GM06990 (cell line): ENCODE data around the gene TLX2.
"Not testable (repeated sequence)": the region's sequence is repeated elsewhere in the genome, so short reads cannot be mapped to it uniquely, and the experiment has no call there.

Experiments
- DNase-seq: peaks from one replicate; pipeline ENCODE4 v3.0.0-alpha.2; 2011; ENCODE audit not compliant: insufficient read length; ENCODE audit errors: extremely low read depth
- H3K27me3 ChIP-seq: replicated peaks from 2 replicates; pipeline ENCODE4 v1.6.0; 2011; ENCODE audit warnings: low read length; ENCODE audit not compliant: control insufficient read depth, insufficient read depth
- H3K36me3 ChIP-seq: 2 replicates; pipeline ENCODE4 v1.5.1; 2011; ENCODE audit warnings: low read length; ENCODE audit not compliant: control insufficient read depth, insufficient read depth
- H3K4me3 ChIP-seq: replicated peaks from 2 replicates; pipeline ENCODE4 v1.5.1; 2011; ENCODE audit warnings: low read depth, mild to moderate bottlenecking, control low read depth, low read length
- TF ChIP-seq, protein P1 (sequence below): IDR thresholded peaks from 2 replicates; pipeline ENCODE4 v1.5.1; 2011; ENCODE audit warnings: low read length, control low read depth, mild to moderate bottlenecking, inconsistent platforms; ENCODE audit not compliant: insufficient read depth, poor library complexity, severe bottlenecking

Gene TLX2

GRCh38 chr2:74559912-74560311 is 45.7 kb downstream of the TLX2 start:
- no peaks in the 10 kb centered on the region for H3K27me3 ChIP-seq
- no peak for DNase-seq
- H3K36me3 ChIP-seq = peaks cover 14% of the 10 kb centered on the region
- TF ChIP-seq, protein P1, sequence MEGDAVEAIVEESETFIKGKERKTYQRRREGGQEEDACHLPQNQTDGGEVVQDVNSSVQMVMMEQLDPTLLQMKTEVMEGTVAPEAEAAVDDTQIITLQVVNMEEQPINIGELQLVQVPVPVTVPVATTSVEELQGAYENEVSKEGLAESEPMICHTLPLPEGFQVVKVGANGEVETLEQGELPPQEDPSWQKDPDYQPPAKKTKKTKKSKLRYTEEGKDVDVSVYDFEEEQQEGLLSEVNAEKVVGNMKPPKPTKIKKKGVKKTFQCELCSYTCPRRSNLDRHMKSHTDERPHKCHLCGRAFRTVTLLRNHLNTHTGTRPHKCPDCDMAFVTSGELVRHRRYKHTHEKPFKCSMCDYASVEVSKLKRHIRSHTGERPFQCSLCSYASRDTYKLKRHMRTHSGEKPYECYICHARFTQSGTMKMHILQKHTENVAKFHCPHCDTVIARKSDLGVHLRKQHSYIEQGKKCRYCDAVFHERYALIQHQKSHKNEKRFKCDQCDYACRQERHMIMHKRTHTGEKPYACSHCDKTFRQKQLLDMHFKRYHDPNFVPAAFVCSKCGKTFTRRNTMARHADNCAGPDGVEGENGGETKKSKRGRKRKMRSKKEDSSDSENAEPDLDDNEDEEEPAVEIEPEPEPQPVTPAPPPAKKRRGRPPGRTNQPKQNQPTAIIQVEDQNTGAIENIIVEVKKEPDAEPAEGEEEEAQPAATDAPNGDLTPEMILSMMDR = no peak
- H3K4me3 ChIP-seq = no peak overlapping the region

- H3K36me3 ChIP-seq = peaks cover 14% of the 10 kb centered on the region
- no peaks in the 10 kb centered on the region for H3K27me3 ChIP-seq
- no peak for DNase-seq
- no peak overlapping the region for H3K4me3 ChIP-seq
- TF ChIP-seq, protein P1 = no peak
Measured at GRCh38 chr2:74560591-74560990, 46.3 kb downstream of the TLX2 start.

DNA sequence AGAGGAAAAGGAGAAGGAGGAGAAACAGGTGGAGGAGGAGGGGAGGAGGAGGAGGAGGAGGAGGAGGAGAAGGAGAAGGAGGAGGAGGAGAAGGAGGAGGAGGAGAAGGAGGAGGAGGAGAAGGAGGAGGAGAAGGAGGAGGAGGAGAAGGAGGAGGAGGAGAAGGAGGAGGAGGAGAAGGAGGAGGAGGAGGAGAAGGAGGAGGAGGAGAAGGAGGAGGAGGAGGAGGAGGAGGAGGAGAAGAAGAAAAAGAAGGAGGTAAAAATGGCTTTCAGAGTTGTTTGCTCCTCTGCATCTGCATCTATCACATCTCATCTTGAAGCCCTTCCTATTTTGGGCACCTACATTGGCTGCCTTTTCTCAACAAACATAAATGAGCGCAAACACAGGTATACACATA is 46.8 kb downstream of the TLX2 start:
- not testable (repeated sequence) for H3K4me3 ChIP-seq, DNase-seq, H3K27me3 ChIP-seq
- peaks cover 14% of the 10 kb centered on the region for H3K36me3 ChIP-seq

GRCh38 chr2:74562126-74562775 is 48.0 kb downstream of the TLX2 start:
- TF ChIP-seq, protein P1 = no peak
- Histone ChIP-seq H3K36me3 (peaks cover 4% of the 10 kb centered on the region), H3K27me3 (no peaks in the 10 kb centered on the region), H3K4me3 (no peak overlapping the region)
- no peak for DNase-seq

DNA sequence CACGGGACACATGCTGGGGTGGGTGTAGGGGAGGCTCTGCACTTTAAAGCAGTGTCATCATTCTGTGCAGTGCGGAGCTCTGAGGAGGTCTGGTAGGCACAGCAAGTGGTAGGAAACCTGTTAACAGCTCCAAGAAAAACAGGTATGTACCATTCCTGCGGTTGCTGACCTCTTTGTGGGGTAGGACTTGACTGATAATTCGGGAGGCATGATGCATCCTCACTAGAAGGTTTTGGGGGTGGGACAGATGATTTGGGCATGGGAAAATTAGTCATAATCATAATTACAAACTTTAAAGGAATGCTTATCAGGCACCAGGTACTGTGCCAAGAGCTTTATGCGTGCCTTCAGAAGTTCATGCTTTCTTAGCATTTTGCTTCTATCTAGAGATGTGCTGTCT is 50.0 kb downstream of the TLX2 start:
- DNase-seq = no peak
- TF ChIP-seq, protein P1 = no peak
- no peak overlapping the region for H3K4me3 ChIP-seq
- no peaks in the 10 kb centered on the region for H3K27me3 ChIP-seq
- H3K36me3 ChIP-seq = no peaks in the 10 kb centered on the region

DNA sequence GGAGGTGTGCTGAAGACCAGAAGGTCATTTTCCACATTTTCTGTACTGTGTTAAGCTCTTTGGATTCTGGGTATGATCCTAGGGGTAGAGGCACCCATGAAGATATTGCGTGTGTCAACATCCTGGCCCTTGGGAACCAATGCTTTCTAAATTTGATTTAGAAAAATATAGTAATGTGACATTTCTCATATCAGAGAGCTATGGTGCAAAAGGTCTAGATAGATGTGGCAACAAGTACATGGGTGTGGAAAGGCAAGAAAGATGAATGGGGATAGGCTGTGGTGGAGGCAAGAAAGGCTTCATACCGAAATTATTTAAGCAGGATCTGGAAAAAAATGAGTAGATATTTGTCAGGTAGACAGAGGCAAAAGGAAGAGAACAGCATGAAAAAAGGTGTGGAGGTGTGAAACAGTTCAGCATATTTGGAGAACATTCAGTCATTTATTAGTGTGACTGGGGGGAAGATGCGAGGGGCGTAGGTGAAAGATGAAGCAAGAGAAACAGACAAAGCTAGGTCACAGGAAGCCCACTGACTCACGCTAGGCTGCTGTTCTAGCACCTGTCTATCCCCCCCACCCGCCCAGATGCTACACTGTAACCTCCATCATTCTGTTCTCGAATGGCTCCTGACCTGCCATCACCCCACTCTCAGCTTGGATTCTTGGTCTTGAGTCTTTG is 52.0 kb downstream of the TLX2 start:
- no peak for DNase-seq
- H3K27me3 ChIP-seq = no peaks in the 10 kb centered on the region
- no peaks in the 10 kb centered on the region for H3K36me3 ChIP-seq
- H3K4me3 ChIP-seq = no peak overlapping the region
- TF ChIP-seq, protein P1 = no peak
